Suppressor macrophage (primary cell): ENCODE measurements around the gene ARG2.

Experiments
- DNase-seq, 4 experiments: peaks; one replicate each; pipeline ENCODE4 v3.0.0-alpha.2; 2020 to 2022

ARG2 gene

GRCh38 chr14:67694791-67695393, 75.2 kb downstream of the ARG2 start:
- peak; percentile 81 to 92 (median 84) for DNase-seq

GRCh38 chr14:67695394-67695949, 75.8 kb downstream of the ARG2 start, which contains the start of gene RDH11:
RDH11 (minus strand) TSS chr14:67695764; CDS start chr14:67695703, 61 bp downstream.
- peak; percentile 89 to 96 (median 93) for DNase-seq

GRCh38 chr14:67697006-67697405, 77.3 kb downstream of the ARG2 start:
- peak; percentile 29 to 61 (median 40) for DNase-seq

GRCh38 chr14:67698179-67698578, 78.5 kb downstream of the ARG2 start:
- no peak for DNase-seq
